ENCODE results near the gene SCN5A.

Gene SCN5A

GRCh38 chr3:38622336-38622735 lies 27.2 kb downstream of the SCN5A start:
- DNase-seq = no peak

GRCh38 chr3:38620236-38620635 lies 29.3 kb downstream of the SCN5A start:
- DNase-seq = no peak

GRCh38 chr3:38618343-38618742 lies 31.1 kb downstream of the SCN5A start:
- no peak for DNase-seq

- DNase-seq = no peak
Observed at GRCh38 chr3:38617586-38617985, 31.9 kb downstream of the SCN5A start.

DNA sequence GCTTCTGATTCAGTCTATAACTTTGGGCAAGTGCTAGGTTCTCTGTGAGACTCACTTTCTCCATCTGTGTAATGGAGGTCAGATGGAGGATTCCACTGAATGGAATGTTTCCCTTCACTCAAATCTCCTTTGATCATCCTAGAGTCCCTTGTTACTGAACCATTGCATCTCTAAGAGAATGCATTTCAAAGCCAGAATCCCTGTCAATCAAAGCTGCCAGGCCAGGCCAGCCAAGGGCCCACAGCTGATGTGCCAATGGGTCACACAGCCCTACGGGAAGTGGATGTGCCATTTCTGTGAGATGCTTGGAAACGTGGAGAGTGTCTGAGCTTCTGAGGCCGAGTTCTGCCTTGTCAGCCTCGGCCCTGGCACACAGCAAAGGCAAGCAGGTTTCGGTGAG lies 32.4 kb downstream of the SCN5A start:
- DNase-seq = no peak

DNA sequence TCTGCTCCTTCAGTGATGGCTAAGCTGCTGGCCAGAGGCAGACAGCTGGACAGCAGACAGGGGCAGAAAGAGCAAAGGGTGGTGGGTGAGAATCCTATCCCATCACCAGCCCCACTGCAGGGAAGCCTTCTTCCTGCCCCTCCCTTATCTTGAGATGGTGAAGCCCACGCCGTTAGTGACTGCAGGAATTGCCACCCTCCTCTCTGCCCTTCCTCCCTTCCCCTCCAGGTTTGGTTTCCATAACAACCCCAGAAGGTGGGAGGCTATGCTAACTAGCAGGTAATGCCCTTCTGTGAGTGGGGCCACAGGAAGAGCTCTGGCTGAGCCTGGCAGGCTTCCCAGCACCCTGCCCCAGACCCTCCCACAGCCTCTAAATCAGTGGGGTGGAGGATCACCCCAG lies 32.8 kb downstream of the SCN5A start:
- DNase-seq = no peak

- no peak for DNase-seq
Observed at GRCh38 chr3:38616111-38616510, 33.4 kb downstream of the SCN5A start.

GRCh38 chr3:38614651-38615352 lies 34.7 kb downstream of the SCN5A start:
- no peak for DNase-seq

DNA sequence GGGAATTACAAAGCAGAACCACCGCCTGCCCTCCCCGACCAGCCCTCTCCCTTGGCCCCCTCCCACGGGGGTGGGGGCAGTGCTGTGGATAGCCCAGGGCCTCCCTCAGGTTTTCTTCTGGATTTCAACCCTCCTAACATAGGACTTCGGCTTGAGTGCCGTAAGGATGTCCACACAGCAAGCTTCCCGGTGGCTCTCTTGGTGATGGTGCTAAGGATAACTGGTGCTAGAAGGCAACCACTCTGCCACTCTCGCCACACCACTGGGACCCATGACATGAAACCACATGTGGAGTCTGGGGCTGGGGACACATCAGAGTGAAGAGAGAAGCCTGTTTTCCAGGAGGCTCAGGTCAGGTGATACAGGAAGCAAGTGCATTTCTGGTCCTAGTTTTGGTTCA lies 35.4 kb downstream of the SCN5A start:
- DNase-seq = no peak

DNA sequence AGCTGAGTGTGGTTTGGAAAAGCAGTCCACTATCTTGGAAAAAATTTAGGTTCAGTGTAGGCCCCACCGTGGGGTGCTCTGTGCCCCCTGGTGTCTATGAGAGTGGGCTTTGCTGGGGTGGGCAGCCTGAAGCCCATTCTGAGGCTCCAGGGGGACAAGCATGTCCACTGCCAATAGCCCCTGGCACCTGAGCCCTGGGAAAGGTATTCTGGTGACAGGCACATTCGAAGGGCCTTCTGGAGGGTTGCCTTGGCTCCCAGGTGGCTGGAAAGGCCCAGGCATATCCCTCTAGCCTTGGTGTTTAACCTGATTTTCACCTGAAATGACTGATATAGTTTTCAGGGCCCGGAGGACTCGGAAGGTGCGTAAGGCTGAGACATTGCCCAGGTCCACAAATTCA lies 36.1 kb downstream of the SCN5A start:
- DNase-seq = no peak

- no peak for DNase-seq
Observed at GRCh38 chr3:38611866-38612265, 37.6 kb downstream of the SCN5A start.

GRCh38 chr3:38610934-38611333 lies 38.6 kb downstream of the SCN5A start:
- no peak for DNase-seq

DNA sequence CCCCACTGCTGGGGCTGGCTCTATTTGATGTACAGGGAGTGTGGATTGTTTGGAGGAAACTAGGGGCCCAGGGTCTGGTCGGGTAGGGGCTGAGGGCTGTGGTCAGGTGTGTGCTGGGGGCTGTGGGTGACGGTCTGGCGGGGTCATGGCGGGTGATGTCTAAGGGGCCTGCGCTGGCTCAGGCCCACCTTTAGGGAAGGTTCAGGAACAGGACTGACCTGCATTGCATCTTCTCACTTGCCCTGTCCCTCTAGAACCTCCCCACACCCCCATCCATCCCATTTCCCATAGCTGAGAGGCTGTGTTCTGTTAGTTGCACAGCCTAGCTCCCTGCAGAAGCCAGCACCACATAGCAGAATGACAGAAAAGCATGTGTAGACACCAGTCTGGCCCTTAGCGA lies 39.1 kb downstream of the SCN5A start:
- DNase-seq = no peak

GRCh38 chr3:38609386-38610111 lies 39.9 kb downstream of the SCN5A start:
- no peak for DNase-seq

DNA sequence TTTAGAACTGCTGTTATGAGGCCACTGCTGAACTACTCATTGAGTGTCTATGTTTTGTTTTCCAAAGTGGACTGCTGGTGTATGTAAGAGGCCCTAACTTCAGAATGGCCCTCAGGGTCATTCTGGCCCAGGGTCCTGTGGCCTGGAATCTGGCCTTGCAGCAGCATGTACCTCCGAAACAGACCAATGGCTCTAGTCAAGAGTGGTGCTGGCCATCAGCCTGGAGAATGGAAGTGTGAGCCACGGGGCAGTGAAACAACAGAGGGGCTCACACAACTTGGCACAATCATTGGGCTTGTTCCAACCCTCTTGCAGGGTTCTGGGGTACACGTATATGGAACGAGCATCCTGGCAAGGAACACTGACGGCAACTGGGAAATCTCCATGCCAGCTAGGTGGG lies 40.5 kb downstream of the SCN5A start:
- DNase-seq = no peak

GRCh38 chr3:38608086-38608775 lies 41.3 kb downstream of the SCN5A start:
- no peak for DNase-seq

GRCh38 chr3:38606561-38606960 lies 42.9 kb downstream of the SCN5A start:
- no peak for DNase-seq

DNA sequence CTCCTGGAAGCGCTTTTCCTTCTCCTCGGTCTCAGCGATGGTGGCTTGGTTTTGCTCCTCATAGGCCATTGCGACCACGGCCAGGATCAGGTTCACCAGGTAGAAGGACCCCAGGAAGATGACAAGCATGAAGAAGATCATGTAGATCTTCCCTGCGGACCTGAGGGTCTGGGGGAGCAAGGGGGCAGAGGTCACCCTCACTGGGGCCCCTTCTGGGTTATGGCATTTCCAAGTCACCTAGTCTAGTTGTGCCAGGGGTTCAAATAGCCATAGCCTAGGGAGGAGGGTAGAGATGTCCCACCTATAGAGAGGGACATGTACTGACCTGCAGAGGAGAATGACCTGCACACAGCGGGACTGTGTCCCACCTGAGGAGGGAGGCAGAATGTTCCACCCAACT lies 43.5 kb downstream of the SCN5A start:
- no peak for DNase-seq

- no peak for DNase-seq
Observed at GRCh38 chr3:38604246-38604645, 45.2 kb downstream of the SCN5A start.

DNA sequence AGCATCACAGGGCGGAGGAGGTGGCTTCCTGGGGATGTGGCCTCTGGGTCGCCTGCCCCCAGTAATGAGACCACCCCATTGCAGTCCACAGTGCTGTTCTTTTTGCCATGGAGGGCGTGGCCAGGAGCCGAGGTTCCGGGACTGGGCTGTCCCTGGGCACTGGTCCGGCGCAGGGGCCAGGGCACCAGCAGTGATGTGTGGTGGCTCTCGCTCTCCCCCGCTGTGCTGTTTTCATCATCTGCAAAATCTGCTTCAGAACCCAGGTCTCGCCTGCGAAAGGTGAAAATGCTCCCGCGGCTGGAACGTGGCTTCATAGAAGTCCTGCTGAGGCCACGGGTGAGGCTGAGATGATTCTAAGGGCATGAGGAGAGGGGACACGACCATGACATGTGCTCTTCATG lies 45.8 kb downstream of the SCN5A start:
- DNase-seq = no peak

- no peak for DNase-seq
Observed at GRCh38 chr3:38602576-38603250, 46.8 kb downstream of the SCN5A start.

DNA sequence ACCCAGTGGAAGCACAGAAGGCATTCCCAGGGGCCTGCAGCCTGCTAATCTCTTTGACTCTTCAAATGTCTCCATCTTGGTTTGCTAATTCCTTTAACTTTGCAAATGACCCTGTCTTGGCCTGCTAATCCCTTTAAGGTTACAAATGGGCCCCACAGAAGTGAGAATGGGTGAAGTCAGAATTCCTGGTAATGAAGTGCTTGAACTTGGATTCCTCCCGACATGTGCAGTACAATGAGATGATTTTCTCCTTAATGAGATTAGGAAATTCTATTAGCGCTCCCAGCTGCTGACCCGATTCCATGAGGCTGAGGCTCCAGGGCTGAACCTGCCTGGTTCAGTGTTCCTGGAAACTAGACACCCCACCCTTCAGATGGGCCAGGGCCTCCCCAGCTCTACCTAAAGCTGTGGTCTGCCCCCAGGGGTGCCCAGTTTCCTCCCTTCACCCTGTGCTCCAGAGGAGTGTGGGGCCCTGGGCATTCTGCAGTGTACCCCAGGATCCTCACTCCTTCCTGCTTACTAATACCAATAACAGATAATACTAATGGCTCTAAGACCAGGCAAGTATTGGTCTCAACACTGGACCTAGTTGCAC lies 47.4 kb downstream of the SCN5A start:
- no peak for DNase-seq

DNA sequence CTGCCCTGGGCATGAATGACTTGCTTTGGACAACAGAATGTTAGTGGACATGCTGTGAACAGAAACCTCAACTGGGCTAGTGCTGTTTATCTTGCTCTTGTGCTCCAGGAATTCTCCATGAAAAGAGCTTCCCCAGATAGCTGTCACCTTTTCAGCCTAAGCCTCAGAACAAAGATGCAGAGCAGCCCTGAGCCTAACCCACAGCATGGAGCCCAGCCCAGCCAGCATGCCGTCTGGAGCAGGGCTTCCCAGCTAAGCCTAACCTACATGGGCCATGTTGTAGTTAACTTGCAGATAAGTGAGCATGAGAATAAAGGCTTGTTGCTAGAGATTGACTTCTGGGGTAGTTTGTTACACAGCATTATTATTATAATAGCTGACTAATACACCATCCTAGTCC lies 48.9 kb downstream of the SCN5A start:
- DNase-seq = no peak

All from NCI-H2227 treated with DMSO at 0.1 percent for 48 hours (cell line).